Measurements from ENCODE around the gene PROX1.

Gene PROX1

GRCh38 chr1:214067853-214068703, 80.3 kb downstream of the PROX1 start:
- no peak overlapping the region for H3K27ac ChIP-seq (ENCODE audit: low read depth in 2 of 2, low read length in 2 of 2)
- no peak overlapping the region for H3K4me3 ChIP-seq (ENCODE audit: low read length in 2 of 2)
- H3K36me3 ChIP-seq (ENCODE audit: control insufficient read depth in 2 of 2, insufficient read depth in 2 of 2, low read length in 2 of 2): no peaks in the 10 kb centered on the region
- no peaks in the 10 kb centered on the region for H3K27me3 ChIP-seq (ENCODE audit: control insufficient read depth in 2 of 2, insufficient read depth in 2 of 2, low read length in 2 of 2)
- no peaks in the 10 kb centered on the region for H3K4me1 ChIP-seq (ENCODE audit: control insufficient read depth in 2 of 2, insufficient read depth in 2 of 2, low read length in 2 of 2)
- no peak overlapping the region for H3K9ac ChIP-seq (ENCODE audit: low read depth in 1 of 2, low read length in 2 of 2)
- no peaks in the 10 kb centered on the region for H3K9me3 ChIP-seq (ENCODE audit: control insufficient read depth in 2 of 2, low read length in 2 of 2)

GRCh38 chr1:214068979-214069378, 81.2 kb downstream of the PROX1 start:
- Histone ChIP-seq H3K27me3 (ENCODE audit: control insufficient read depth in 2 of 2, insufficient read depth in 2 of 2, low read length in 2 of 2) (no peaks in the 10 kb centered on the region), H3K27ac (ENCODE audit: low read depth in 2 of 2, low read length in 2 of 2) (no peak overlapping the region), H3K9me3 (ENCODE audit: control insufficient read depth in 2 of 2, low read length in 2 of 2) (no peaks in the 10 kb centered on the region), H3K9ac (ENCODE audit: low read depth in 1 of 2, low read length in 2 of 2) (no peak overlapping the region), H3K4me1 (ENCODE audit: control insufficient read depth in 2 of 2, insufficient read depth in 2 of 2, low read length in 2 of 2) (no peaks in the 10 kb centered on the region), H3K4me3 (ENCODE audit: low read length in 2 of 2) (no peak overlapping the region), H3K36me3 (ENCODE audit: control insufficient read depth in 2 of 2, insufficient read depth in 2 of 2, low read length in 2 of 2) (no peaks in the 10 kb centered on the region)

DNA sequence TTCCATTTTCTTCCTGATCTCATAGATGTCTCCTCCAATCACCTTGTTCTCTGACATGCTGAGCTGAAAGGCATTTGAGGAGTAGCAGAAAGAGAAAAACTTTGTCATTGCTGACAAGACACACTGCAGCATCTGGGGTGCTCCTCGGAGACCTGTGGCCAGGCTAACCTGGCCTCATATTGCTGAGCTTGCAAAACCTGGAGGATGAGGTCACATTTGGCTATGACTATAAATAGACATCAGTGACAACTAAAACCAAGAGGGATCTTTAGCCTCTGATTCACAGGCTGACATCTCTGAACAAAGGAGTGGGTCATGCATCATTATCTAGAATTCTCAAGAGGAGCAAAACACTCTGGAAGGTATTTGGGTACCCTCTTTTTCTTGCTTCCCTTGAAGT, 83.7 kb downstream of the PROX1 start:
- Histone ChIP-seq H3K27me3 (ENCODE audit: control insufficient read depth in 2 of 2, insufficient read depth in 2 of 2, low read length in 2 of 2) (no peaks in the 10 kb centered on the region), H3K4me1 (ENCODE audit: control insufficient read depth in 2 of 2, insufficient read depth in 2 of 2, low read length in 2 of 2) (no peaks in the 10 kb centered on the region), H3K4me3 (ENCODE audit: low read length in 2 of 2) (no peak overlapping the region), H3K9me3 (ENCODE audit: control insufficient read depth in 2 of 2, low read length in 2 of 2) (no peaks in the 10 kb centered on the region), H3K9ac (ENCODE audit: low read depth in 1 of 2, low read length in 2 of 2) (no peak overlapping the region), H3K36me3 (ENCODE audit: control insufficient read depth in 2 of 2, insufficient read depth in 2 of 2, low read length in 2 of 2) (no peaks in the 10 kb centered on the region), H3K27ac (ENCODE audit: low read depth in 2 of 2, low read length in 2 of 2) (no peak overlapping the region)

GRCh38 chr1:214072426-214073157, 84.8 kb downstream of the PROX1 start:
- Histone ChIP-seq H3K9ac (ENCODE audit: low read depth in 1 of 2, low read length in 2 of 2) (no peak overlapping the region), H3K27me3 (ENCODE audit: control insufficient read depth in 2 of 2, insufficient read depth in 2 of 2, low read length in 2 of 2) (no peaks in the 10 kb centered on the region), H3K36me3 (ENCODE audit: control insufficient read depth in 2 of 2, insufficient read depth in 2 of 2, low read length in 2 of 2) (no peaks in the 10 kb centered on the region), H3K4me3 (ENCODE audit: low read length in 2 of 2) (no peak overlapping the region), H3K9me3 (ENCODE audit: control insufficient read depth in 2 of 2, low read length in 2 of 2) (no peaks in the 10 kb centered on the region), H3K4me1 (ENCODE audit: control insufficient read depth in 2 of 2, insufficient read depth in 2 of 2, low read length in 2 of 2) (no peaks in the 10 kb centered on the region), H3K27ac (ENCODE audit: low read depth in 2 of 2, low read length in 2 of 2) (no peak overlapping the region)

GRCh38 chr1:214074477-214074876, 86.7 kb downstream of the PROX1 start:
- Histone ChIP-seq H3K4me3 (ENCODE audit: low read length in 2 of 2) (no peak overlapping the region), H3K27ac (ENCODE audit: low read depth in 2 of 2, low read length in 2 of 2) (no peak overlapping the region), H3K36me3 (ENCODE audit: control insufficient read depth in 2 of 2, insufficient read depth in 2 of 2, low read length in 2 of 2) (no peaks in the 10 kb centered on the region), H3K9me3 (ENCODE audit: control insufficient read depth in 2 of 2, low read length in 2 of 2) (no peaks in the 10 kb centered on the region), H3K4me1 (ENCODE audit: control insufficient read depth in 2 of 2, insufficient read depth in 2 of 2, low read length in 2 of 2) (no peaks in the 10 kb centered on the region), H3K9ac (ENCODE audit: low read depth in 1 of 2, low read length in 2 of 2) (no peak overlapping the region), H3K27me3 (ENCODE audit: control insufficient read depth in 2 of 2, insufficient read depth in 2 of 2, low read length in 2 of 2) (no peaks in the 10 kb centered on the region)

- no peak overlapping the region for H3K9ac ChIP-seq (ENCODE audit: low read depth in 1 of 2, low read length in 2 of 2)
- no peak overlapping the region for H3K4me3 ChIP-seq (ENCODE audit: low read length in 2 of 2)
- no peaks in the 10 kb centered on the region for H3K9me3 ChIP-seq (ENCODE audit: control insufficient read depth in 2 of 2, low read length in 2 of 2)
- H3K36me3 ChIP-seq (ENCODE audit: control insufficient read depth in 2 of 2, insufficient read depth in 2 of 2, low read length in 2 of 2): no peaks in the 10 kb centered on the region
- H3K27ac ChIP-seq (ENCODE audit: low read depth in 2 of 2, low read length in 2 of 2): no peak overlapping the region
- no peaks in the 10 kb centered on the region for H3K4me1 ChIP-seq (ENCODE audit: control insufficient read depth in 2 of 2, insufficient read depth in 2 of 2, low read length in 2 of 2)
- H3K27me3 ChIP-seq (ENCODE audit: control insufficient read depth in 2 of 2, insufficient read depth in 2 of 2, low read length in 2 of 2): no peaks in the 10 kb centered on the region
These were observed 87.7 kb downstream of the PROX1 start for GRCh38 chr1:214075305-214075998.

- Histone ChIP-seq H3K27me3 (ENCODE audit: control insufficient read depth in 2 of 2, insufficient read depth in 2 of 2, low read length in 2 of 2) (no peaks in the 10 kb centered on the region), H3K9me3 (ENCODE audit: control insufficient read depth in 2 of 2, low read length in 2 of 2) (no peaks in the 10 kb centered on the region), H3K9ac (ENCODE audit: low read depth in 1 of 2, low read length in 2 of 2) (no peak overlapping the region), H3K36me3 (ENCODE audit: control insufficient read depth in 2 of 2, insufficient read depth in 2 of 2, low read length in 2 of 2) (no peaks in the 10 kb centered on the region), H3K4me3 (ENCODE audit: low read length in 2 of 2) (no peak overlapping the region), H3K4me1 (ENCODE audit: control insufficient read depth in 2 of 2, insufficient read depth in 2 of 2, low read length in 2 of 2) (no peaks in the 10 kb centered on the region), H3K27ac (ENCODE audit: low read depth in 2 of 2, low read length in 2 of 2) (no peak overlapping the region)
These were observed 88.4 kb downstream of the PROX1 start for GRCh38 chr1:214075999-214076707.

GRCh38 chr1:214076708-214077065, 88.9 kb downstream of the PROX1 start:
- H3K9ac ChIP-seq (ENCODE audit: low read depth in 1 of 2, low read length in 2 of 2): no peak overlapping the region
- no peak overlapping the region for H3K4me3 ChIP-seq (ENCODE audit: low read length in 2 of 2)
- H3K9me3 ChIP-seq (ENCODE audit: control insufficient read depth in 2 of 2, low read length in 2 of 2): no peaks in the 10 kb centered on the region
- H3K27me3 ChIP-seq (ENCODE audit: control insufficient read depth in 2 of 2, insufficient read depth in 2 of 2, low read length in 2 of 2): no peaks in the 10 kb centered on the region
- no peaks in the 10 kb centered on the region for H3K4me1 ChIP-seq (ENCODE audit: control insufficient read depth in 2 of 2, insufficient read depth in 2 of 2, low read length in 2 of 2)
- no peak overlapping the region for H3K27ac ChIP-seq (ENCODE audit: low read depth in 2 of 2, low read length in 2 of 2)
- no peaks in the 10 kb centered on the region for H3K36me3 ChIP-seq (ENCODE audit: control insufficient read depth in 2 of 2, insufficient read depth in 2 of 2, low read length in 2 of 2)

- H3K27ac ChIP-seq (ENCODE audit: low read depth in 2 of 2, low read length in 2 of 2): no peak overlapping the region
- H3K36me3 ChIP-seq (ENCODE audit: control insufficient read depth in 2 of 2, insufficient read depth in 2 of 2, low read length in 2 of 2): no peaks in the 10 kb centered on the region
- no peaks in the 10 kb centered on the region for H3K9me3 ChIP-seq (ENCODE audit: control insufficient read depth in 2 of 2, low read length in 2 of 2)
- no peak overlapping the region for H3K9ac ChIP-seq (ENCODE audit: low read depth in 1 of 2, low read length in 2 of 2)
- no peaks in the 10 kb centered on the region for H3K4me1 ChIP-seq (ENCODE audit: control insufficient read depth in 2 of 2, insufficient read depth in 2 of 2, low read length in 2 of 2)
- no peak overlapping the region for H3K4me3 ChIP-seq (ENCODE audit: low read length in 2 of 2)
- H3K27me3 ChIP-seq (ENCODE audit: control insufficient read depth in 2 of 2, insufficient read depth in 2 of 2, low read length in 2 of 2): no peaks in the 10 kb centered on the region
These were observed 91.2 kb downstream of the PROX1 start for GRCh38 chr1:214078950-214079349.
